Lung (tissue), 12 donors: ENCODE results near the gene ZHX3. TPM values are rescaled to one million over a fixed set of nuclear protein-coding genes. Genes with fewer than 3 reads are reported as not detected.

Source experiments
- ATAC-seq: fragments of 200-7000 bp; cut with Tn5 transposase; one replicate; pipeline ENCODE4 v1.9.1; 2020; ENCODE audit warnings: moderate number of reproducible peaks; ENCODE audit not compliant: insufficient read depth, low FRiP score
- DNase-seq, 3 donors: peaks; one replicate each; pipeline ENCODE4 v3.0.0-alpha.2; 2013 to 2017
- H3K27ac ChIP-seq, 2 donors: one replicate each; pipeline ENCODE4 v1.5.1; 2013; ENCODE audit warnings: mild to moderate bottlenecking in 2 of 2, moderate library complexity in 2 of 2, control low read depth in 1 of 2, inconsistent platforms in 1 of 2, low read depth in 1 of 2, low read length in 1 of 2
- H3K27me3 ChIP-seq, 3 donors: one replicate each; pipeline ENCODE4 v1.5.1; 2013; ENCODE audit warnings: low read length in 2 of 3; ENCODE audit not compliant: control insufficient read depth in 3 of 3, insufficient read depth in 3 of 3
- H3K36me3 ChIP-seq, 4 donors: one replicate each; pipeline ENCODE4 v1.5.1; 2013; ENCODE audit warnings: low read length in 4 of 4, mild to moderate bottlenecking in 1 of 4, moderate library complexity in 1 of 4; ENCODE audit not compliant: control insufficient read depth in 4 of 4, insufficient read depth in 4 of 4
- H3K4me1 ChIP-seq, 5 donors: one replicate each; pipeline ENCODE4 v1.5.1; 2013; ENCODE audit warnings: low read length in 5 of 5, mild to moderate bottlenecking in 2 of 5, moderate library complexity in 1 of 5; ENCODE audit not compliant: control insufficient read depth in 5 of 5, insufficient read depth in 5 of 5
- H3K4me3 ChIP-seq: one replicate; pipeline ENCODE4 v1.5.1; 2013; ENCODE audit warnings: mild to moderate bottlenecking, control low read depth, moderate library complexity
- H3K9ac ChIP-seq, 2 donors: one replicate each; pipeline ENCODE4 v1.5.1; 2013; ENCODE audit warnings: low read length in 2 of 2, control low read depth in 1 of 2; ENCODE audit not compliant: insufficient read depth in 1 of 2
- H3K9me3 ChIP-seq, 4 donors: one replicate each; pipeline ENCODE4 v1.5.1; 2013; ENCODE audit warnings: low read length in 3 of 4, mild to moderate bottlenecking in 1 of 4, moderate library complexity in 1 of 4; ENCODE audit not compliant: control insufficient read depth in 4 of 4, insufficient read depth in 3 of 4
- CTCF ChIP-seq: IDR thresholded peaks from 2 replicates; pipeline ENCODE4 v1.5.1; 2012; ENCODE audit warnings: mild to moderate bottlenecking; ENCODE audit errors: control extremely low read depth, extremely low read depth
- WGBS, 2 donors: extraction: QIAGEN DNeasy Blood & Tissue Kit; methylation state at CpG; one replicate each; pipeline ENCODE4 v1.1.7; 2013; 5-methylcytosine and 5-hydroxymethylcytosine counted together
- polyA plus RNA-seq, 2 donors: library from polyadenylated mRNA; stranded (reverse); fragments of 200-250 nt; gene quantifications; one replicate each; pipeline ENCODE4 v1.2.1, GENCODE V29; 2013
- total RNA-seq, 2 donors: library from RNA; depleted of rRNA in 1 of 2; stranded (reverse); fragments of >200 nt in 1 of 2; gene quantifications; one replicate each; pipeline ENCODE4 v1.2.1, GENCODE V29; 2014 to 2021
- donor health status: control.
- donor health status: control.
- donor health status: Bipolar disorder and iron deficiency.
- donor health status: healthy.
- donor health status: DM: yes; HTN: yes; CAD: no.

Gene ZHX3
- total and polyA plus RNA-seq, 4 donors = 8.3 to 48.2 (median 18.0) TPM

GRCh38 chr20:41293269-41294037 lies 24.1 kb downstream of the ZHX3 start:
- no peaks in the 10 kb centered on the region for H3K9me3 ChIP-seq
- no peak for TF ChIP-seq CTCF
- ATAC-seq (no peak), DNase-seq (peak in 2 of 3 donors; percentile 25 to 30)
- H3K4me3 ChIP-seq = no peak overlapping the region
- H3K36me3 ChIP-seq = no peaks in the 10 kb centered on the region
- WGBS, 2 donors = 57 to 66% methylated on average over 2 of the region's 2 CpGs
- H3K9ac ChIP-seq = no peak overlapping the region
- H3K27me3 ChIP-seq = no peaks in the 10 kb centered on the region
- H3K4me1 ChIP-seq = peaks cover 4 to 15% (median 5%) of the 10 kb centered on the region in 5 donors
- no peak overlapping the region for H3K27ac ChIP-seq

GRCh38 chr20:41290804-41291389 lies 26.6 kb downstream of the ZHX3 start:
- H3K27ac ChIP-seq = no peak overlapping the region
- TF ChIP-seq CTCF = no peak
- no peaks in the 10 kb centered on the region for H3K27me3 ChIP-seq
- no peaks in the 10 kb centered on the region for H3K36me3 ChIP-seq
- ATAC-seq = no peak
- no peak overlapping the region for H3K4me3 ChIP-seq
- H3K9me3 ChIP-seq = no peaks in the 10 kb centered on the region
- H3K4me1 ChIP-seq = peaks cover 4 to 12% (median 5%) of the 10 kb centered on the region in 5 donors
- H3K9ac ChIP-seq = no peak overlapping the region
- no peak for DNase-seq
- 62 to 72% methylated on average over 3 of the region's 3 CpGs for WGBS, 2 donors

GRCh38 chr20:41287327-41287726 lies 30.2 kb downstream of the ZHX3 start:
- Histone ChIP-seq H3K4me1 (no peaks in the 10 kb centered on the region), H3K9me3 (no peaks in the 10 kb centered on the region), H3K27me3 (no peaks in the 10 kb centered on the region), H3K36me3 (no peaks in the 10 kb centered on the region), H3K27ac (no peak overlapping the region), H3K4me3 (no peak overlapping the region), H3K9ac (no peak overlapping the region)
- 93 to 95% methylated on average over 2 of the region's 2 CpGs for WGBS, 2 donors
- DNase-seq (no peak), ATAC-seq (no peak)
- no peak for TF ChIP-seq CTCF
